Adipose tissue (tissue), 3 donors: ENCODE data around the gene GABBR2. TPM values are rescaled to one million over a fixed set of nuclear protein-coding genes. Genes with fewer than 3 reads are reported as not detected.

Experiments
- H3K27ac ChIP-seq: one replicate; pipeline ENCODE4 v1.5.1; 2013; ENCODE audit warnings: low read depth, low read length
- WGBS, 3 donors: extraction: QIAGEN DNeasy Blood & Tissue Kit; methylation state at CpG; one replicate each; pipeline ENCODE4 v1.1.7; 2013; 5-methylcytosine and 5-hydroxymethylcytosine counted together
- polyA plus RNA-seq, 3 donors: library from polyadenylated mRNA; stranded (reverse); fragments of 200-250 nt; gene quantifications; one replicate each; pipeline ENCODE4 v1.2.3, GENCODE V29; 2013
- donor health status: healthy with polysubstance abuse.
- donor health status: Bipolar disorder and iron deficiency.
- donor health status: healthy.

GABBR2 gene
- polyA plus RNA-seq, 3 donors = 0.01 TPM; not detected in 2

- WGBS, 3 donors = 79 to 81% (median 81%) methylated on average over 3 of the region's 3 CpGs
- H3K27ac ChIP-seq = no peak overlapping the region
These were observed 283.7 kb downstream of the GABBR2 start for GRCh38 chr9:98425079-98425478.

DNA sequence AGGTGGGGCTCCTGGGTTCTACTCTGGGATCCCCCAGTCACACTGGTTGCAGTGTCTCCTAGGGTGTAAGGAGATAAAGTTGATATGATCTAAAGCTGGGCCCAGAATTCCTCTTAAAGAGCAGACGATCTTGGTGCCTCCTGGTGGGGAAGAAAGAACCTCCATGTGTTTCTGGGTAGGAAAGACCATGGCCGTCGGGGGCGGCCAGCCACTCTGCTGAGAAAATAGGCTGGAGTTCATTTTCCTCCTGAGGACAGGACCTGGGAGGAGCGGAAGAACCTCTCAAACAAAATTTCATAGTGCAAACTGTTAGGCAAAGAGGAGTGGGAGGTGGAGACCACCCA is 289.5 kb downstream of the GABBR2 start:
- WGBS, 3 donors = 79 to 83% (median 82%) methylated on average over 5 of the region's 5 CpGs

GRCh38 chr9:98418578-98419259 is 290.0 kb downstream of the GABBR2 start:
- H3K27ac ChIP-seq = no peak overlapping the region
- 85 to 88% (median 86%) methylated on average over 8 of the region's 8 CpGs for WGBS, 3 donors

More for the DNA sequence above, 289.5 kb downstream of the GABBR2 start:
- no peak overlapping the region for H3K27ac ChIP-seq

GRCh38 chr9:98416294-98417248 is 292.2 kb downstream of the GABBR2 start:
- 70 to 81% (median 76%) methylated on average over 10 of the region's 10 CpGs for WGBS, 3 donors
- H3K27ac ChIP-seq = no peak overlapping the region

DNA sequence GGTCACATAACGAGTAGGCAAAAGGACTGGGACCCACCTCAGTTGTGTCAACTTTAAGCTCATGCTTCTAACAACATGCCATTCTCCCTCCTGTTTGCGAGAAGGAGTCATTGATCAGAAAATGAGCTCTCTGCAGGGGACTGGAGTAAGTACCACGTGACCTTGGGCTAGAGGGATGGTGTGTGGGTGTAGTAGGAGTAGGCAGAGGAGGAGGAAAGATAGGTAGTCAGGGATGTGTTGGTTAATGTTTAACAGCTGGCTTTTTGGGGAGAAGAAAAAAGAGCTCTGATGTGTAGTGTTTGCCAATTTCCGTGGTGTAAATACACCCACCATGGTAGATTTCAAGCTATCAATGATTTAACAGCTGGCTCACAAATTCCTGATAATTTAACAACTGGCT is 293.0 kb downstream of the GABBR2 start:
- H3K27ac ChIP-seq = no peak overlapping the region
- 65 to 73% (median 67%) methylated on average over 4 of the region's 4 CpGs for WGBS, 3 donors

DNA sequence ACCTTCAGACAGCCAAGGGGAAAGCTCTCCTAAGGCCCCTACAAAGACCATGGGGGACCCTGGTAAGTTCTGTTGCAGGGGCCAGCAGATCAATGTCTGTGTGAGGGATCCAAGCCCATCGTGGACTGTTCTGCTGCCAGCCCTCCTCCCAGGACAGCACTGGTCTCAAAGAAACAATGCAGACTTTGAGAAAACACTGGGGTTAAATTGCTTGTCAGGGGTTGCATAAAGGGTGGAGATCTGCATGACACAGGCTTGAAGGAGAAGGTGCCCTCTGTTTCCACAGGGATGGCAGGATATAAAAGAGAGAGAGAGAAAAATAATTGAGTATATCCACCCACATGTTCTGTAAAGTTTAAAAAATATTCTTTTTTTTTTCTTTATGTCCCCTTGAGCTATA is 295.7 kb downstream of the GABBR2 start:
- no peak overlapping the region for H3K27ac ChIP-seq
- 54 to 77% (median 65%) methylated on average over 1 of the region's 1 CpG for WGBS, 3 donors

DNA sequence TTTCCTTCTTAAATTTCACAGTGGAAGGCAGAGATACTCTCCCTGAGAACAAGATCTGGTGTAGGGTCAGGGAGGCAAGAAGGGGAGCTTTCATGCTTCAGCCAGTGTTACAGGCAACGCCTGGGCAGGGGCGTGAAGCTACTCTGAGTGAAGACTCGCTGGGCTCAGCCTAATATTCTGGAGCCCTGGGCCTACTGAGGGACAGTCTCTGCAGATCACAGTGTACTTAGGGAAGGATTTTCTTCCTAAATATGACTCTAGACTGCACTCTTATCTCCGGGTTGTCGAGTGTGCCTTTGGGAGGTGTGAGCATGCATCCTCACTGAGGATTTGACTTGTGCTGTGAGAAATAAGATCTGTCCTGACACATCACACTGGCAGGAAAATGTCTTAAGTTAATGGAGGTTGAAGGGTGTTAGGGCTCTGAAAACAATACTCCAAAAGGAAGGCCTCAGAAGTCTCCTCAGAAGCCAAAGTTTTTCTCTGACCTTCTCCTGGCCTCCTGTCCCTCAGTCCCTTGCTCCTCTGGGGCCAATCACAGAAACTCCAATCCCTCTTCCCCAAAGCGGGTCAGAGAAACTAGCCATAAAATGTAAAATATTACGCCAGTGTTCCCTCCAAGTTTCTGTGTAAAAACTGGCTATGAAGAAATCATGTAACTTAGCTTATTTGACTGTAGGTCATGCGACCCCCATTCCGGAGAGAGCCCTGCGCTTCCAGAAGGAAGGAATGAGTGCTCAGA is 296.5 kb downstream of the GABBR2 start:
- WGBS, 3 donors = 77 to 85% (median 84%) methylated on average over 10 of the region's 10 CpGs
- H3K27ac ChIP-seq = no peak overlapping the region

- H3K27ac ChIP-seq = no peak overlapping the region
- WGBS, 3 donors = 26 to 43% (median 27%) methylated on average over 8 of the region's 8 CpGs
These were observed 298.5 kb downstream of the GABBR2 start for GRCh38 chr9:98410185-98410697.

GRCh38 chr9:98409719-98410118 is 299.0 kb downstream of the GABBR2 start:
- no peak overlapping the region for H3K27ac ChIP-seq
- WGBS, 3 donors = 38 to 72% (median 44%) methylated on average over 6 of the region's 6 CpGs

DNA sequence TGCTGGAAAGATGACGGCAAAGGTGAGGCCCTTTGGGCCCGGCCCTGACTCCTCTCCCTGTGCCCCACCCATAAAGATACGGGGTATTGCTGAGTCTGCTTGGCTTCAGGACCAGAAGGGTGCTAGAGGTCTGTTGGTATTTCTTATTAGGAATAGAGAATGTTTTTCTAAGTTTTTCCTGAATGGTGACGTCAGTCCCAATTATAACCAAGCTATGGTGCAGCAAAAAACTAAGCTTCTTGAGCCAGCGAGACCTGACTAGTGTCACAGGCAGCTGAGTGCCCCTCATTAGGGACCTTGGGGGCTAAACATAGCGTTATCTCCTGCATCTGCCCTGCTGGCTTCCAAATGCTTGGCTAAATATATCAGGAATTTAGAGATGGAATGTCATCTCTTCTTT is 302.3 kb downstream of the GABBR2 start:
- no peak overlapping the region for H3K27ac ChIP-seq
- 75 to 82% (median 78%) methylated on average over 6 of the region's 6 CpGs for WGBS, 3 donors

- WGBS, 3 donors = 84 to 87% (median 87%) methylated on average over 11 of the region's 11 CpGs
- no peak overlapping the region for H3K27ac ChIP-seq
These were observed 304.5 kb downstream of the GABBR2 start for GRCh38 chr9:98404237-98404636.

GRCh38 chr9:98403715-98404114 is 305.0 kb downstream of the GABBR2 start:
- no peak overlapping the region for H3K27ac ChIP-seq
- 90 to 93% (median 91%) methylated on average over 6 of the region's 6 CpGs for WGBS, 3 donors

GRCh38 chr9:98402019-98402840 is 306.5 kb downstream of the GABBR2 start:
- WGBS, 3 donors = 64 to 82% (median 69%) methylated on average over 14 of the region's 14 CpGs
- no peak overlapping the region for H3K27ac ChIP-seq

GRCh38 chr9:98401140-98402018 is 307.4 kb downstream of the GABBR2 start:
- WGBS, 3 donors = 54 to 73% (median 59%) methylated on average over 11 of the region's 11 CpGs
- no peak overlapping the region for H3K27ac ChIP-seq

DNA sequence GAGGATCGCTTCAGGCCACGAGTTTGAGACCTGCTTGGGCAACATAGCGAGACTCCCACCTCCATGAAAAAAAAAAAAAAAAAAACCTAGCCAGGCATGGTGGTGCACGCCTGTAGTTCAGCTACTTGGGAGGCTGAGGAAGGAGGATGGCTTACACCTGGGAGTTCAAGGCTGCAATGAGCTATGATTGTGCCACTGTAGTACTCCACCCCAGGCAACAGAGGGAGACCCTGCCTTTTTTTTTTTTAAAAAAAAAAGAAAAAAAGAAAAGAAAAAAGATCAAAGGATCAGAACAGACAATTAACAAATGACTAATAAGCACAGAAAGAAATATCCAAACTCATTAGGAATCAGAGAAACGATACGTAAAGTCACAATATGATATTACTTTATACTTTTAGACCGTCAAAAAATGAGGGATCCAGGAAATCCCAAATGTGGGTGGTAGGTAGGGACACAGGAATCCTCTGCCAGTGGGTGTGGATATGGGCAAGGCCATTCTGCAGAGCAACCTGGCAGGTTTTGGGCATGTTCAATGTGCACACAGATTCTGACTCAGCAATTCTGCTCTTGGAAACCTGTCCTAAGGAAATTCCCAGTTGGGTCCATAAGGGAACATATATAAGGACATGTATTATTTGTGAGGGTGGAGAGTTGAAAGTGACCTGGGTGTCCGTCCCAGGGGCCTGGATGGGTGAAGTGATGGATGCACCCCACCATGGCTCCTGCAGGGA is 308.6 kb downstream of the GABBR2 start:
- WGBS, 3 donors = 85 to 95% (median 86%) methylated on average over 8 of the region's 8 CpGs
- H3K27ac ChIP-seq = no peak overlapping the region

DNA sequence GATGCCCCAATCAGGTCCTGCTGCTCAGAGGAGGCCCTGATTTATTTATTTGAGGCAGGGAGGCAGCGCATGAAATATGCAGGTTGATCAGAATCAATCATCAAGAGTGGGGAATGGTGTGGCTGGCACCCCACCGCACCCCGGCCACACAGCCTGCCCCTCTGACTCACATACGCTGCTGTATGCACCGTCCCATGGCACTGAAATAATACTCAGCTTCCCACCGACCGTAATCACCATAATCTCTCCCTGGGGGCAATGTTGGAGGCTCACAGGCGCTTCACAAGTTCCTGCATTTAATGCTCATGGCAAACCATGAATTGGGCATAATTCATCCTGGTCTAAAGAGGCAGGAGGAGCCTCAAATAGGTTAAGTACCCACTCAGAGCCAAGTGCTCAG is 312.1 kb downstream of the GABBR2 start:
- no peak overlapping the region for H3K27ac ChIP-seq
- 77 to 90% (median 83%) methylated on average over 8 of the region's 8 CpGs for WGBS, 3 donors
